DOHH2 (cell line): Measurements from ENCODE around the gene NKX3-2.

Source experiments
- H3F3A ChIP-seq: fragments of 200-600 bp; sonication (generic), shearing (Covaris generic); 2 replicates; pipeline ENCODE4 v1.6.0; 2016; ENCODE audit warnings: antibody characterized with exemption, mild to moderate bottlenecking; ENCODE audit not compliant: control insufficient read depth, insufficient read depth
- H3K27ac ChIP-seq: fragments of 200-600 bp; sonication (generic); 2 replicates; pipeline ENCODE4 v1.5.1; 2014; ENCODE audit warnings: low read depth, mild to moderate bottlenecking, low read length, moderate library complexity
- H3K27me3 ChIP-seq: fragments of 200-600 bp; sonication (generic); 2 replicates; pipeline ENCODE4 v1.6.1; 2014; ENCODE audit warnings: mild to moderate bottlenecking, low read length, mixed read lengths; ENCODE audit not compliant: control insufficient read depth
- H3K36me3 ChIP-seq: fragments of 200-600 bp; sonication (generic); 2 replicates; pipeline ENCODE4 v1.6.1; 2014; ENCODE audit warnings: mild to moderate bottlenecking, low read length, moderate library complexity, mixed read lengths; ENCODE audit not compliant: control insufficient read depth
- H3K4me1 ChIP-seq: fragments of 200-600 bp; sonication (generic); 2 replicates; pipeline ENCODE4 v1.6.1; 2014; ENCODE audit warnings: mild to moderate bottlenecking, low read length, mixed read lengths; ENCODE audit not compliant: control insufficient read depth
- H3K4me2 ChIP-seq: fragments of 200-600 bp; sonication (generic); 2 replicates; pipeline ENCODE4 v1.6.0; 2014; ENCODE audit warnings: mild to moderate bottlenecking, low read length, moderate library complexity
- H3K4me3 ChIP-seq: fragments of 200-600 bp; sonication (generic); 2 replicates; pipeline ENCODE4 v1.5.1; 2014; ENCODE audit warnings: mild to moderate bottlenecking, low read length, mixed read lengths
- H3K79me2 ChIP-seq: fragments of 200-600 bp; sonication (generic); 2 replicates; pipeline ENCODE4 v1.6.1; 2014; ENCODE audit warnings: mild to moderate bottlenecking, low read length, mixed read lengths; ENCODE audit not compliant: control insufficient read depth
- H3K9me2 ChIP-seq: fragments of 200-600 bp; sonication (generic); replicated peaks from 2 replicates; pipeline ENCODE4 v1.6.1; 2014; ENCODE audit warnings: mild to moderate bottlenecking, low read length, mixed read lengths; ENCODE audit not compliant: control insufficient read depth
- H3K9me3 ChIP-seq: fragments of 200-600 bp; sonication (generic); 2 replicates; pipeline ENCODE4 v1.6.1; 2014; ENCODE audit warnings: antibody characterized with exemption, low read length, mixed read lengths; ENCODE audit not compliant: control insufficient read depth, insufficient read depth
- H4K20me1 ChIP-seq: fragments of 200-600 bp; sonication (generic); 2 replicates; pipeline ENCODE4 v1.6.0; 2014; ENCODE audit warnings: low read depth, mild to moderate bottlenecking, antibody characterized with exemption, low read length, moderate library complexity; ENCODE audit not compliant: control insufficient read depth, insufficient read depth
- CTCF ChIP-seq: fragments of 200-600 bp; sonication (generic); IDR thresholded peaks from one replicate; pipeline ENCODE4 v1.5.1; 2014; ENCODE audit warnings: antibody characterized with exemption, mild to moderate bottlenecking, low read depth, low read length; ENCODE audit not compliant: poor library complexity, severe bottlenecking
- EZH2phosphoT487 ChIP-seq: fragments of 200-600 bp; sonication (generic); IDR thresholded peaks from 2 replicates; pipeline ENCODE4 v1.6.1; 2017; ENCODE audit warnings: borderline replicate concordance, mild to moderate bottlenecking, antibody characterized with exemption, low read length, moderate library complexity, mixed read lengths

NKX3-2 gene

GRCh38 chr4:13546941-13547484 lies 2.7 kb upstream of the NKX3-2 start:
- Histone ChIP-seq H3K27ac (no peak overlapping the region), H3K4me3 (peak overlapping the region; percentile 77), H4K20me1 (no peaks in the 10 kb centered on the region), H3K36me3 (no peaks in the 10 kb centered on the region), H3K4me2 (peak overlapping the region; percentile 73), H3K9me3 (no peaks in the 10 kb centered on the region), H3K9me2 (no peaks in the 10 kb centered on the region), H3K4me1 (peaks cover 33% of the 10 kb centered on the region), H3K27me3 (peaks cover 44% of the 10 kb centered on the region), H3F3A (peaks cover 14% of the 10 kb centered on the region), H3K79me2 (no peaks in the 10 kb centered on the region)
- TF ChIP-seq CTCF, result no peak
- TF ChIP-seq EZH2phosphoT487, result peak; percentile 82; the same call in 1 of the 2 replicates

GRCh38 chr4:13546142-13546940 lies 2.0 kb upstream of the NKX3-2 start:
- H3K27me3 ChIP-seq, result peaks cover 49% of the 10 kb centered on the region
- peak overlapping the region; percentile 77 for H3K4me3 ChIP-seq

GRCh38 chr4:13545394-13545808 lies 1.1 kb upstream of the NKX3-2 start:
- Histone ChIP-seq H3K79me2 (no peaks in the 10 kb centered on the region), H3K9me2 (no peaks in the 10 kb centered on the region), H3K27me3 (peaks cover 55% of the 10 kb centered on the region), H3K27ac (no peak overlapping the region), H3K4me1 (peaks cover 33% of the 10 kb centered on the region), H3F3A (peaks cover 14% of the 10 kb centered on the region), H3K4me2 (peak overlapping the region; percentile 42), H3K36me3 (no peaks in the 10 kb centered on the region), H4K20me1 (no peaks in the 10 kb centered on the region), H3K9me3 (no peaks in the 10 kb centered on the region), H3K4me3 (no peak overlapping the region)
- TF ChIP-seq EZH2phosphoT487, result no peak
- no peak for TF ChIP-seq CTCF

More at GRCh38 chr4:13546142-13546940, 2.0 kb upstream of the NKX3-2 start:
- Histone ChIP-seq H3K27ac (no peak overlapping the region), H3K9me2 (no peaks in the 10 kb centered on the region), H3K79me2 (no peaks in the 10 kb centered on the region), H3K4me1 (peaks cover 33% of the 10 kb centered on the region), H3F3A (peaks cover 14% of the 10 kb centered on the region), H4K20me1 (no peaks in the 10 kb centered on the region), H3K4me2 (peak overlapping the region; percentile 73), H3K36me3 (no peaks in the 10 kb centered on the region), H3K9me3 (no peaks in the 10 kb centered on the region)
- TF ChIP-seq EZH2phosphoT487 (no peak), CTCF (no peak)
